ENCODE data around the gene TBCA. TPM values are rescaled to one million over a fixed set of nuclear protein-coding genes. Genes with fewer than 3 reads are reported as not detected.

TBCA gene
- polyA plus RNA-seq, 1 experiment: 192 TPM

- ChIA-PET POLR2A (no interaction called here), CTCF (no interaction called here)
Observed at GRCh38 chr5:77791926-77792325, 15.8 kb upstream of the TBCA start.

DNA sequence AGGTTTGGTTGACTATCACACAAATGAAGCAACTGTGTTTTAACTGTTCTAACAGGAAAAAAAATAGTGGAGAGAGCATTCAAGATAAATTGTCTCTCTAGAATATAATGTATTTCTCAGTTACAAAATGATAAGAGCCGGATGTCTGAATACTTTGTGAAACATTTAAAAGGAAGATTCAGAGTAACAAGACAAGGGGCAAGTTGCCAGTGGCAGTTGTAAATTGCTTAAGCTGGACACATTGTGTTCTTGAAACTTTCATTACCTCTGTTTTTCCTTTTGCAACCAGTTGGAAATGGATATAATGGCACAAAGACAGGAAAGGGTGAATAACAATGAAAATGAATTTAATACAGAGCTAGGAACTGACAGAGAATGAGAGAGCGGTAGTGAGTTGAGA is 15.2 kb upstream of the TBCA start:
- no peaks in the 10 kb centered on the region for H3K9me3 ChIP-seq (ENCODE audit: control insufficient read depth, insufficient read depth, low read length)
- TF ChIP-seq CTCF (IDR thresholded peaks at IDR 0.05; ENCODE audit: low read depth, low read length): no peak
- POLR2A ChIA-PET: no interaction called here
- H3K27me3 ChIP-seq (ENCODE audit: control insufficient read depth, insufficient read depth, low read length): peaks cover 7% of the 10 kb centered on the region
- CTCF ChIA-PET: no interaction called here
- DNase-seq (ENCODE audit: low read depth, low spot score): no peak
- H3K4me3 ChIP-seq (ENCODE audit: low read depth, low read length): no peak overlapping the region
- no peak overlapping the region for H3K27ac ChIP-seq (ENCODE audit: low read depth, low read length)

More at GRCh38 chr5:77791926-77792325, 15.8 kb upstream of the TBCA start:
- Histone ChIP-seq H3K9me3 (ENCODE audit: control insufficient read depth, insufficient read depth, low read length) (no peaks in the 10 kb centered on the region), H3K4me3 (ENCODE audit: low read depth, low read length) (no peak overlapping the region), H3K27me3 (ENCODE audit: control insufficient read depth, insufficient read depth, low read length) (peaks cover 7% of the 10 kb centered on the region), H3K27ac (ENCODE audit: low read depth, low read length) (no peak overlapping the region)
- no peak for DNase-seq (ENCODE audit: low read depth, low spot score)
- TF ChIP-seq CTCF (IDR thresholded peaks at IDR 0.05; ENCODE audit: low read depth, low read length): no peak

- Histone ChIP-seq H3K27me3 (ENCODE audit: control insufficient read depth, insufficient read depth, low read length) (peaks cover 2% of the 10 kb centered on the region), H3K4me3 (ENCODE audit: low read depth, low read length) (no peak overlapping the region), H3K27ac (ENCODE audit: low read depth, low read length) (no peak overlapping the region), H3K9me3 (ENCODE audit: control insufficient read depth, insufficient read depth, low read length) (peaks cover 4% of the 10 kb centered on the region; the same call in 1 of the 2 replicates)
- CTCF ChIA-PET: no interaction called here
- TF ChIP-seq CTCF (IDR thresholded peaks at IDR 0.05; ENCODE audit: low read depth, low read length): no peak
- POLR2A ChIA-PET: no interaction called here
- no peak for DNase-seq (ENCODE audit: low read depth, low spot score)
Observed at GRCh38 chr5:77785229-77785628, 9.1 kb upstream of the TBCA start.

- POLR2A ChIA-PET: no interaction called here
Observed at GRCh38 chr5:77784735-77785134, 8.6 kb upstream of the TBCA start.

GRCh38 chr5:77781076-77781475 is 4.9 kb upstream of the TBCA start:
- DNase-seq (ENCODE audit: low read depth, low spot score): no peak
- CTCF ChIA-PET: interaction anchor here (0.6 kb wide), 1 partner anchor 650 kb away, joined by 3 read pairs; no protein-coding TSS in a partner anchor
- Histone ChIP-seq H3K9me3 (ENCODE audit: control insufficient read depth, insufficient read depth, low read length) (peaks cover 4% of the 10 kb centered on the region; the same call in 1 of the 2 replicates), H3K27ac (ENCODE audit: low read depth, low read length) (no peak overlapping the region), H3K27me3 (ENCODE audit: control insufficient read depth, insufficient read depth, low read length) (peaks cover 2% of the 10 kb centered on the region), H3K4me3 (ENCODE audit: low read depth, low read length) (no peak overlapping the region)
- POLR2A ChIA-PET: no interaction called here
- TF ChIP-seq CTCF (IDR thresholded peaks at IDR 0.05; ENCODE audit: low read depth, low read length): no peak

More at GRCh38 chr5:77784735-77785134, 8.6 kb upstream of the TBCA start:
- CTCF ChIA-PET: no interaction called here
- Histone ChIP-seq H3K27me3 (ENCODE audit: control insufficient read depth, insufficient read depth, low read length) (peaks cover 2% of the 10 kb centered on the region), H3K9me3 (ENCODE audit: control insufficient read depth, insufficient read depth, low read length) (peaks cover 4% of the 10 kb centered on the region; the same call in 1 of the 2 replicates), H3K4me3 (ENCODE audit: low read depth, low read length) (no peak overlapping the region), H3K27ac (ENCODE audit: low read depth, low read length) (no peak overlapping the region)
- no peak for DNase-seq (ENCODE audit: low read depth, low spot score)
- TF ChIP-seq CTCF (IDR thresholded peaks at IDR 0.05; ENCODE audit: low read depth, low read length): no peak
